SU-DHL-6 (cell line): ENCODE measurements around the gene HLA-DMB.
A peak's percentile ranks its signal among the peaks of the same experiment; 100 is the strongest.

Experiments used
- H2AFZ ChIP-seq: fragments of 200-600 bp; sonication (generic); 2 replicates; pipeline ENCODE4 v1.6.1; 2014; ENCODE audit warnings: low read depth, mild to moderate bottlenecking, moderate library complexity, mixed read lengths, antibody characterized with exemption, low read length; ENCODE audit not compliant: severe bottlenecking
- H3F3A ChIP-seq: fragments of 200-600 bp; shearing (Covaris generic); 2 replicates; pipeline ENCODE4 v1.6.0; 2016; ENCODE audit warnings: antibody characterized with exemption, mild to moderate bottlenecking; ENCODE audit not compliant: insufficient read depth
- H3K27ac ChIP-seq: fragments of 200-600 bp; sonication (generic); 2 replicates; pipeline ENCODE4 v1.5.1; 2016; ENCODE audit warnings: low read depth, mild to moderate bottlenecking, low read length, moderate library complexity, mixed read lengths
- H3K27me3 ChIP-seq: fragments of 200-600 bp; sonication (generic), shearing (Covaris generic); 2 replicates; pipeline ENCODE4 v1.6.0; 2014; ENCODE audit warnings: mild to moderate bottlenecking, low read length
- H3K36me3 ChIP-seq: fragments of 200-600 bp; sonication (generic); 2 replicates; pipeline ENCODE4 v1.6.1; 2014; ENCODE audit warnings: mild to moderate bottlenecking, low read length, mixed read lengths
- H3K4me2 ChIP-seq: fragments of 300-600, 200-600 bp; shearing (Covaris generic), sonication (generic); 2 replicates; pipeline ENCODE4 v1.6.0; 2014; ENCODE audit warnings: low read length, low read depth, mild to moderate bottlenecking; ENCODE audit not compliant: poor library complexity, severe bottlenecking
- H3K4me3 ChIP-seq: fragments of 200-600 bp; sonication (generic); 2 replicates; pipeline ENCODE4 v1.5.1; 2014; ENCODE audit warnings: antibody characterized with exemption, low read length, mild to moderate bottlenecking, mixed read lengths; ENCODE audit not compliant: insufficient read depth, poor library complexity, severe bottlenecking
- H3K79me2 ChIP-seq: fragments of 200-600 bp; sonication (generic); 2 replicates; pipeline ENCODE4 v1.6.1; 2014; ENCODE audit warnings: mild to moderate bottlenecking, low read length, moderate library complexity; ENCODE audit not compliant: insufficient read depth
- H3K9ac ChIP-seq: fragments of 200-600 bp; sonication (generic); 2 replicates; pipeline ENCODE4 v1.7.0; 2014; ENCODE audit warnings: mild to moderate bottlenecking, low read length
- H3K9me2 ChIP-seq: fragments of 200-600 bp; sonication (generic); replicated peaks from 2 replicates; pipeline ENCODE4 v1.6.1; 2014; ENCODE audit warnings: low read length; ENCODE audit not compliant: insufficient read depth
- H3K9me3 ChIP-seq: fragments of 200-600 bp; sonication (generic); 2 replicates; pipeline ENCODE4 v1.6.1; 2014; ENCODE audit warnings: low read length, mixed read lengths; ENCODE audit not compliant: insufficient read depth
- H4K20me1 ChIP-seq: fragments of 200-600 bp; sonication (generic); 2 replicates; pipeline ENCODE4 v1.6.1; 2014; ENCODE audit warnings: low read depth, mild to moderate bottlenecking, antibody characterized with exemption, low read length, moderate library complexity, mixed read lengths
- EZH2phosphoT487 ChIP-seq: fragments of 200-600 bp; sonication (generic), shearing (Covaris generic); conservative IDR thresholded peaks from 2 replicates; pipeline ENCODE4 v1.6.1; 2018; ENCODE audit warnings: mild to moderate bottlenecking, antibody characterized with exemption, low read length, moderate library complexity, mixed read lengths
- TF ChIP-seq, protein P1 (sequence below): fragments of 200-600 bp; sonication (generic); IDR thresholded peaks from one replicate; pipeline ENCODE4 v1.5.1; 2017; ENCODE audit warnings: antibody characterized with exemption, mild to moderate bottlenecking, low read length, moderate library complexity; ENCODE audit not compliant: insufficient read depth, poor library complexity, severe bottlenecking

HLA-DMB gene

DNA sequence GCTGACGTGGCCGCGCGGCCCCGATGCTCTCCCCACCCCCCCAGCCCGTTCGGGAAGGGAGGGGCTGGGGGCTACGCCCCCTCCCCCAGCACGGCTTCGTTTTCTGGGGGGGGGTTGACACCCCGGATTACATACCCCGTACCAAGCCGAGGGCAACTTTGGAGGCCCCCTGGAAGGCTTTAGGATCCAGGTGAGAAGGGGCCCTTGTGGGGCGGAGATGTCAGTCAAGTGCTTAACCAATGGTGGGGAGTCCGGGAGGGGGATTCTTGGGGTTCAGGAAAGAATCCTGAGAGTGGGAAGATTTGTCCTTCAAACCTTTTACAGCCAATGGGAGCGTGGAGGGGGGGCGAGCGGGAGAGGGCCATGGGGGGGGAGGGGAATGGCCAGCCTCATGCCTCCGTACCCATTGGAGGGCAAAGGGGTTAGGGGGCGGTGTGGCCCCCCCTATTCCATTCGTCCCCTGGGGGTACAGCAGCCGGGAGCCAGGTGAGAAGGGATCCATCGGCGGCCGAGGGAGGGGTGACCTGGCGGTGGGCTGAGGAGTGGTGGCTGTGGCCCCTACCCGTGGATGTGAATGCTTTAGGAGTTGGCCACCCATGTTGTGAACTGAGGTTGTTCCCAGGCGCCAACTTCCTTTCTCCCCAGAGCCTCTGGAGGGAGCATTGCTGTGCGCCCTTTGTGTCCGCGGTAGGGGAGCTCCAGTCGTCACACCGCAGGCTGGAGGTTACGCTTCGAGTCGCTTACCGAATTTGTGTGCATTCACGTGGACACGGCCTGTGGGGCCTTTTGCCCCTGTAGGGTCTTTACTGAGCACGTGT, 28.2 kb upstream of the HLA-DMB start:
- peak overlapping the region; percentile 95 for H3K9ac ChIP-seq
- peak overlapping the region; percentile 75 for H3K4me3 ChIP-seq
- peaks cover 56% of the 10 kb centered on the region for H3K79me2 ChIP-seq
- H3F3A ChIP-seq = peaks cover 66% of the 10 kb centered on the region
- peak overlapping the region; percentile 94 for H3K4me2 ChIP-seq
- no peaks in the 10 kb centered on the region for H3K9me2 ChIP-seq
- TF ChIP-seq EZH2phosphoT487 = no peak
- TF ChIP-seq, protein P1, sequence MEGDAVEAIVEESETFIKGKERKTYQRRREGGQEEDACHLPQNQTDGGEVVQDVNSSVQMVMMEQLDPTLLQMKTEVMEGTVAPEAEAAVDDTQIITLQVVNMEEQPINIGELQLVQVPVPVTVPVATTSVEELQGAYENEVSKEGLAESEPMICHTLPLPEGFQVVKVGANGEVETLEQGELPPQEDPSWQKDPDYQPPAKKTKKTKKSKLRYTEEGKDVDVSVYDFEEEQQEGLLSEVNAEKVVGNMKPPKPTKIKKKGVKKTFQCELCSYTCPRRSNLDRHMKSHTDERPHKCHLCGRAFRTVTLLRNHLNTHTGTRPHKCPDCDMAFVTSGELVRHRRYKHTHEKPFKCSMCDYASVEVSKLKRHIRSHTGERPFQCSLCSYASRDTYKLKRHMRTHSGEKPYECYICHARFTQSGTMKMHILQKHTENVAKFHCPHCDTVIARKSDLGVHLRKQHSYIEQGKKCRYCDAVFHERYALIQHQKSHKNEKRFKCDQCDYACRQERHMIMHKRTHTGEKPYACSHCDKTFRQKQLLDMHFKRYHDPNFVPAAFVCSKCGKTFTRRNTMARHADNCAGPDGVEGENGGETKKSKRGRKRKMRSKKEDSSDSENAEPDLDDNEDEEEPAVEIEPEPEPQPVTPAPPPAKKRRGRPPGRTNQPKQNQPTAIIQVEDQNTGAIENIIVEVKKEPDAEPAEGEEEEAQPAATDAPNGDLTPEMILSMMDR = no peak
- peaks cover 21% of the 10 kb centered on the region for H3K36me3 ChIP-seq
- no peak overlapping the region for H2AFZ ChIP-seq
- peaks cover 10% of the 10 kb centered on the region for H4K20me1 ChIP-seq
- peak overlapping the region; percentile 97 for H3K27ac ChIP-seq
- H3K27me3 ChIP-seq = no peaks in the 10 kb centered on the region
- no peaks in the 10 kb centered on the region for H3K9me3 ChIP-seq

DNA sequence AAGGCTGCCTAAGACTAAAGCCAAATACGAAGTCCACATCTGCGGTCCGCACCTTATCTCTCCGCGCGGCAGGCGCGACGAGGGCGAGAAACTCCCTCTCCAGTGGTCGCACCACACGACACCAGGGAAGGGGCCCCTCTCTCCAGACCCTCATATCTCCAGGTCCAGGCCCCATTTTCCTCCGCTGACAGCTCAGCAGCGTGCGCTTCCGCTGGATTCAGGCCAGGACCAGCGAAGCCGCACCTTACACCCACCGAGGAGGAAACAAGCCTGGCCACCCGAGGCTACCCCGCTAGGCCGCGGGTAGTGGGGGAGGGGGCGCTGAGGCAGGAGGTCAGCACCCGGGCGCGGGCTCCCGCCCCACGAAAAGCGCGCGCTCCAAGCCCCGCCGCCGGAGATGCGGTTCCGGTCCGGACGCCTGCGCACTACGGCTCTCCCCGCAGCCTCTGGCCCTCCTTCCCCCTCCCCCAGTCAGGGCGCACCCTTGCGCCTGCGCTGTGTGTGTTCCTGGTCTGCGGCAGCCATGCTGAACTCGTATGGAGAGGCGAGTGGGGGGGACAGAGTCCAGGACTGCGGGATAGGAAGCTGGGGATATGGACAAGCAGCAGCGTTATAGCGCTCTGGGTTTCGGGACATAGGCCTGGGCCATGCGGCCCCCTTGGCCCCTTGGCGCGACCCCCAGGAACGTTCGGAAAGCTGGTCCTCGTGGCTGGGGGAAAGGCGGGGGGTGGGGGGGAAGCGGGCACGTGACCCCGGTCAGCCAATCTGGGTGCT, 27.5 kb upstream of the HLA-DMB start, which contains the start of gene BRD2:
Gene BRD2 (plus strand): TSS at position 502 of the 774 bp plus-strand sequence. CDS start 4,305 bp downstream, outside the sequence.
- Histone ChIP-seq H3K27me3 (no peaks in the 10 kb centered on the region), H3K4me3 (peak within 1 kb of the TSS; percentile 75), H3K9me2 (no peaks in the 10 kb centered on the region), H3K27ac (peak within 1 kb of the TSS; percentile 97), H3K36me3 (peaks cover 13% of the 10 kb centered on the region), H3K9me3 (no peaks in the 10 kb centered on the region), H3K4me2 (peak within 1 kb of the TSS; percentile 94), H2AFZ (peak within 1 kb of the TSS; percentile 31), H3F3A (peaks cover 65% of the 10 kb centered on the region), H3K9ac (peak within 1 kb of the TSS; percentile 95), H4K20me1 (peaks cover 2% of the 10 kb centered on the region; the same call in 1 of the 2 replicates), H3K79me2 (peaks cover 48% of the 10 kb centered on the region)
- no peak for TF ChIP-seq EZH2phosphoT487
- TF ChIP-seq, protein P1 = no peak

DNA sequence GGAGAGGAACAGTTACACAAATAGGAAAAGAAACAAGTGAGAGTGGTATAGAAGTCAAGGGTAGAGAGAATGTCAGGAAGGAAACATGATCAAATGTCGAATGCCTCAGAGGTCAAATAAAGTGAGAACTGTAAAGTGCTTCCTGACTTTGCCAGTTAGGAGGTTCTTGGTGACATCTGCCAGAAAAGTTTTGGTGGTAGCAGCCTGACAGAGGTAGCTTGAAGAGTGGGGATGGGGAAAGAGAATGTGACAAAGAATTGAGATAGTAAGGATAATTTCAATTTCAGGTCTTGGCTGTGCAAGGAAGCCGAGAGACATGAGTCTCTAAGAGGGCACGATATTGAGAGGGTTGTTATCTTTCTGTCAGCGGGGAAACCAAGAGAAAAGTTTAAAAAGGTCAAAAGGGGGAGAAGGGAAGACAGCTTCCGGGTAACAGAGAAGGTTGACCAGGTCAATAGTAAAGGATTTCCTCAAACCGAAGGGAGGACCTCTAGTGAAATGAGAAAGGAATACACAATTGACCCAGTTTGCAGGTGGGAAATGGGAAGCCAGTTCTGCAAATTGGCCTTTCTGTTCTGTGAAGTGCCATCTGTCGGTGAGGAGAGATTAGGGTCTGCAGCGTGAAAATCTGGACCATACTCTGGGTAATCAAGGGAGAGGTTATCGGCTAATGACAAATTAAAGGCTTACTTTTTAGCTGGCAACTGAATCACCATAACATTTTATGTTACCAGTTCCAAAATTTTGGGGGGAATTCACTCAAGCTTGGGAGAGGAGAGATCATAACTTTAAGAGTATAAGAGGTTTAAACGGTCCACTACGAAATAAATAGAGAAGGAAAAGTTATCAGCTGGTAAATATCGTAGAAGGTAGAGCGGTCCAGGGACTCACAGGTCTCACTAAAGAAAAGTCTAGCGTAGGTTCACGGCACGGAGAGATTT, 26.6 kb upstream of the HLA-DMB start:
- no peak for TF ChIP-seq EZH2phosphoT487
- TF ChIP-seq, protein P1 = peak; percentile 98
- Histone ChIP-seq H2AFZ (peak overlapping the region; percentile 16), H3K79me2 (peaks cover 43% of the 10 kb centered on the region)

More for the DNA sequence above, 26.6 kb upstream of the HLA-DMB start:
- Histone ChIP-seq H3F3A (peaks cover 60% of the 10 kb centered on the region), H3K4me3 (peak overlapping the region; percentile 75), H3K9ac (peak overlapping the region; percentile 95), H3K36me3 (peaks cover 5% of the 10 kb centered on the region; the same call in 1 of the 2 replicates), H4K20me1 (no peaks in the 10 kb centered on the region), H3K27ac (peak overlapping the region; percentile 97), H3K9me3 (no peaks in the 10 kb centered on the region), H3K27me3 (no peaks in the 10 kb centered on the region), H3K4me2 (peak overlapping the region; percentile 94), H3K9me2 (no peaks in the 10 kb centered on the region)
